SK-N-SH treated with all-trans-retinoic acid at 6 μM for 48 hours (cell line): ENCODE data around the gene NFIX.

Experiments used
- ATAC-seq: fragments of 200-7000 bp; cut with Tn5 transposase; 3 replicates; pipeline ENCODE4 v1.9.1; 2020; ENCODE audit warnings: mild to moderate bottlenecking, moderate library complexity
- ARNTL ChIP-seq: fragments of 450-650 bp; formaldehyde crosslinking; IDR thresholded peaks from 2 replicates; pipeline ENCODE4 v1.5.0; 2020; ENCODE audit warnings: low read depth, mild to moderate bottlenecking, moderate library complexity, borderline replicate concordance
- BACH2 ChIP-seq: fragments of 250-450 bp; sonication (Bioruptor Pico); IDR thresholded peaks from 2 replicates; pipeline ENCODE4 v1.9.0; 2021; ENCODE audit warnings: mild to moderate bottlenecking, borderline replicate concordance
- CSDC2 ChIP-seq: fragments of 250-450 bp; sonication (Bioruptor Pico); IDR thresholded peaks from 2 replicates; pipeline ENCODE4 v1.5.0; 2020; ENCODE audit warnings: mild to moderate bottlenecking, moderate library complexity
- ESRRG ChIP-seq: fragments of 250-450 bp; sonication (Bioruptor Pico); IDR thresholded peaks from 2 replicates; pipeline ENCODE4 v1.6.1; 2021; ENCODE audit warnings: mild to moderate bottlenecking
- GLIS3 ChIP-seq: fragments of 250-450 bp; sonication (Bioruptor Pico); IDR thresholded peaks from 2 replicates; pipeline ENCODE4 v1.5.0; 2020; ENCODE audit warnings: mild to moderate bottlenecking, moderate library complexity
- ISL1 ChIP-seq: fragments of 250-450 bp; sonication (Bioruptor Pico); IDR thresholded peaks from 2 replicates; pipeline ENCODE4 v2.1.2; 2022; ENCODE audit warnings: mild to moderate bottlenecking, moderate library complexity
- OSR1 ChIP-seq: fragments of 250-450 bp; sonication (Bioruptor Pico); IDR thresholded peaks from 2 replicates; pipeline ENCODE4 v1.8.0; 2022; ENCODE audit warnings: moderate library complexity, mild to moderate bottlenecking, inconsistent platforms
- PPARA ChIP-seq: fragments of 250-450 bp; sonication (Bioruptor Pico); IDR thresholded peaks from 2 replicates; pipeline ENCODE4 v1.5.0; 2020; ENCODE audit warnings: mild to moderate bottlenecking, borderline replicate concordance
- RARB ChIP-seq: fragments of 250-450 bp; sonication (Bioruptor Pico); IDR thresholded peaks from 2 replicates; pipeline ENCODE4 v1.8.0; 2021; ENCODE audit warnings: mild to moderate bottlenecking, moderate library complexity
- SNAI2 ChIP-seq: fragments of 250-450 bp; sonication (Bioruptor Pico); IDR thresholded peaks from 2 replicates; pipeline ENCODE4 v1.5.0; 2020; ENCODE audit warnings: mild to moderate bottlenecking, moderate library complexity
- TCF4 ChIP-seq: fragments of 250-450 bp; sonication (Bioruptor Pico); IDR thresholded peaks from 2 replicates; pipeline ENCODE4 v1.8.0; 2021; ENCODE audit warnings: mild to moderate bottlenecking, moderate library complexity, borderline replicate concordance
- TOX ChIP-seq: fragments of 250-450 bp; sonication (Bioruptor Pico); IDR thresholded peaks from 2 replicates; pipeline ENCODE4 v1.8.0; 2021; ENCODE audit warnings: mild to moderate bottlenecking, moderate library complexity, borderline replicate concordance
- ZFP3 ChIP-seq: fragments of 250-450 bp; sonication (Bioruptor Pico); IDR thresholded peaks from 2 replicates; pipeline ENCODE4 v1.5.0; 2020; ENCODE audit warnings: mild to moderate bottlenecking, moderate library complexity
- ZFP30 ChIP-seq: fragments of 450-650 bp; formaldehyde crosslinking; IDR thresholded peaks from 2 replicates; pipeline ENCODE4 v1.5.0; 2022; ENCODE audit warnings: mild to moderate bottlenecking, moderate library complexity
- ZNF565 ChIP-seq: fragments of 450-650 bp; formaldehyde crosslinking; conservative IDR thresholded peaks from 2 replicates; pipeline ENCODE4 v1.5.0; 2020; ENCODE audit warnings: low read depth, mild to moderate bottlenecking, moderate library complexity
- ZNF70 ChIP-seq: fragments of 450-650 bp; formaldehyde crosslinking; IDR thresholded peaks from 2 replicates; pipeline ENCODE4 v1.5.0; 2020; ENCODE audit warnings: mild to moderate bottlenecking, moderate library complexity
- ZNF8 ChIP-seq: fragments of 450-650 bp; formaldehyde crosslinking; IDR thresholded peaks from 2 replicates; pipeline ENCODE4 v1.5.0; 2020; ENCODE audit warnings: mild to moderate bottlenecking, moderate library complexity
- TF ChIP-seq, protein P1 (sequence below): fragments of 250-450 bp; sonication (Bioruptor Pico); IDR thresholded peaks from 2 replicates; pipeline ENCODE4 v1.5.1; 2021; ENCODE audit warnings: mild to moderate bottlenecking, moderate library complexity
- TF ChIP-seq, protein P2 (sequence below): fragments of 250-450 bp; sonication (Bioruptor Pico); IDR thresholded peaks from 2 replicates; pipeline ENCODE4 v1.5.1; 2020; ENCODE audit warnings: low read depth, mild to moderate bottlenecking, moderate library complexity
- TF ChIP-seq, protein P3 (sequence below): fragments of 250-450 bp; sonication (Bioruptor Pico); IDR thresholded peaks from 2 replicates; pipeline ENCODE4 v1.8.0; 2021; ENCODE audit warnings: low read depth, mild to moderate bottlenecking, moderate library complexity, borderline replicate concordance

Gene NFIX

DNA sequence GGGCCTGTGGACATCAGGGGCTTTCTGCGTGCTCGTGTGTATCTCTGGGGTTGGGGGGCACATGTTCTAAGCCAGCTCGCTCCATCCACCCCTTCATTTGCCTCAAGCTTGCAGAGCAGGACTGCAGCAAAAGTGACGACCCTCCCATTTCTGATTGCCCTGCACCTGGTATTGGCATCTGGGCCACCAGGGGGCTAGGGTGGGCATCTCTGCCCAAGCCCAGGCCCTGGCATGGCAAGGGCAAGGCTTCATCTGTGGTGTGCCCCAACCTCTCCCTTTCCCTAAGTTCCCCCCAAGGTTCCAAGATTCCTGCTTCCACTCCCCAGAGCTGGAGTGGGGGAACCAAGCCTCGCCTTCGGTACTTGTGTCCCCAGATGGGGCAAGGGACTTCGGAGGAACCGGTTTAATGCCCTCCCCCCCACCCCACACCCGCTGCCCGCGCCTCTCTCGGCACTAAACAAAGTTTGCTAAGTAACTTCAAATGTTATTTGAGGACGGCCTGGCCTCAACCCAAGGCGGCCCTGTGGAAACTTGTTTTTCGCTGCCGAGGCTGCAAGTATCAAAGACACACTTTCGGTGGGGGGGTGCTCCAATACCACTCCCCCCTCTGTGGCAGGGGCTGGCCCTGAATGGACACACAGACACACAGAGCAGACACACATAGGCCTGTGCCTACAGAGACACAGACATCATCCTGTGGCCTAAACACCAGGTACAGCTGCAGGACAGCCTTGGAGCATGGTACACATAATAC lies 12.2 kb downstream of the NFIX start:
- no peak for ATAC-seq
- TF ChIP-seq CSDC2 (CRISPR knock-in tag): no peak
- no peak for TF ChIP-seq GLIS3 (CRISPR knock-in tag)
- no peak for TF ChIP-seq BACH2 (CRISPR knock-in tag)
- no peak for TF ChIP-seq OSR1 (CRISPR knock-in tag)
- TF ChIP-seq TOX (CRISPR knock-in tag): no peak
- no peak for TF ChIP-seq ZFP3
- TF ChIP-seq ZNF8 (CRISPR knock-in tag): no peak
- TF ChIP-seq TCF4 (CRISPR knock-in tag): no peak
- TF ChIP-seq PPARA: no peak
- TF ChIP-seq SNAI2 (CRISPR knock-in tag): no peak
- TF ChIP-seq, protein P1, sequence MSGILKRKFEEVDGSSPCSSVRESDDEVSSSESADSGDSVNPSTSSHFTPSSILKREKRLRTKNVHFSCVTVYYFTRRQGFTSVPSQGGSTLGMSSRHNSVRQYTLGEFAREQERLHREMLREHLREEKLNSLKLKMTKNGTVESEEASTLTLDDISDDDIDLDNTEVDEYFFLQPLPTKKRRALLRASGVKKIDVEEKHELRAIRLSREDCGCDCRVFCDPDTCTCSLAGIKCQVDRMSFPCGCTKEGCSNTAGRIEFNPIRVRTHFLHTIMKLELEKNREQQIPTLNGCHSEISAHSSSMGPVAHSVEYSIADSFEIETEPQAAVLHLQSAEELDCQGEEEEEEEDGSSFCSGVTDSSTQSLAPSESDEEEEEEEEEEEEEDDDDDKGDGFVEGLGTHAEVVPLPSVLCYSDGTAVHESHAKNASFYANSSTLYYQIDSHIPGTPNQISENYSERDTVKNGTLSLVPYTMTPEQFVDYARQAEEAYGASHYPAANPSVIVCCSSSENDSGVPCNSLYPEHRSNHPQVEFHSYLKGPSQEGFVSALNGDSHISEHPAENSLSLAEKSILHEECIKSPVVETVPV: no peak
- no peak for TF ChIP-seq ZFP30 (CRISPR knock-in tag)
- TF ChIP-seq, all 23 proteins: peak for 0

DNA sequence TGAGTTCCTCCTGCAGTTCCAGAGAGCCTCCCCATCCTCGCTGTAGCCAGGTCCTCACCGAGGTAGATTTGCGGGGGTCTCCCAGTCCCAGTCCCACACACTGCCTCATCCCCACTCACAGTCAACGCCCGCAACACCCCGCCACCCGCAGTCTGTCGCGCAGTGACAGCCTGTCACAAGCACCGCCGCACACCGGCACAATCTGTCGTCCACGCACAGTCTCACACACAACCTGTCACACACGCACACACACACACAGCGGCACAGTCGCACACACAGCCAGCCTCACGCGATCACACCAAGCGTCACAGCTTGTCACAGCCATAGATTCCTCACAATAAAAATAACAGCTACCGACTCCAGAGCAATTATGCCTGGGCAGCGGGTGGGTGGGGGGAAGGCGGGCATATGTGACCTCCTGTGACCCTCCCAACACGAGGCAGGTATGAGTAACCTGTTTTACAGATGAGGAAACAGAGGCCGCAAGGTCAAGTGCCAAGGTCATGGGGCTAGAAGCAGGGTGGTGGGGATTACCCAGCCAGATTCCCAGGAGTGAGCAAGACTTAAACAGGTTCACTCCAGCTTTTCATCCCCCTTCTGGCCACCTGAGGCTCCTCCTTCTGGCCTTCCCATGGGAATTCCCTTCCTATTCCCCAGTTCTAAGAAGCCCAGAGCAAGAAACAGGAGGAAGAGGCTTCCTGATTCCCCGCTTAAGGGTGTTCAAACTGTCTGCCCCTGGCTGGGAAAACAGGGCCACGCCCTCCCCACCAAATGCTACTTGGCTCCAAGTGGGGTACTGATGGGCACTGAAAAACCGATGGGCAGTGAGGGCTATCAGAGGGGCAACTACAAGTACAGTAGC lies 13.9 kb downstream of the NFIX start:
- TF ChIP-seq, protein P2, sequence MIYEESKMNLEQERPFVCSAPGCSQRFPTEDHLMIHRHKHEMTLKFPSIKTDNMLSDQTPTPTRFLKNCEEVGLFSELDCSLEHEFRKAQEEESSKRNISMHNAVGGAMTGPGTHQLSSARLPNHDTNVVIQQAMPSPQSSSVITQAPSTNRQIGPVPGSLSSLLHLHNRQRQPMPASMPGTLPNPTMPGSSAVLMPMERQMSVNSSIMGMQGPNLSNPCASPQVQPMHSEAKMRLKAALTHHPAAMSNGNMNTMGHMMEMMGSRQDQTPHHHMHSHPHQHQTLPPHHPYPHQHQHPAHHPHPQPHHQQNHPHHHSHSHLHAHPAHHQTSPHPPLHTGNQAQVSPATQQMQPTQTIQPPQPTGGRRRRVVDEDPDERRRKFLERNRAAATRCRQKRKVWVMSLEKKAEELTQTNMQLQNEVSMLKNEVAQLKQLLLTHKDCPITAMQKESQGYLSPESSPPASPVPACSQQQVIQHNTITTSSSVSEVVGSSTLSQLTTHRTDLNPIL (CRISPR knock-in tag): no peak
- no peak for TF ChIP-seq PPARA
- TF ChIP-seq TCF4 (CRISPR knock-in tag): no peak
- no peak for TF ChIP-seq ARNTL (CRISPR knock-in tag)
- TF ChIP-seq RARB (CRISPR knock-in tag): no peak
- no peak for TF ChIP-seq ESRRG (CRISPR knock-in tag)
- TF ChIP-seq ZNF565: no peak
- TF ChIP-seq GLIS3 (CRISPR knock-in tag): no peak
- no peak for TF ChIP-seq TOX (CRISPR knock-in tag)
- no peak for TF ChIP-seq BACH2 (CRISPR knock-in tag)
- TF ChIP-seq OSR1 (CRISPR knock-in tag): no peak
- TF ChIP-seq ZNF70 (CRISPR knock-in tag): no peak
- TF ChIP-seq, protein P3, sequence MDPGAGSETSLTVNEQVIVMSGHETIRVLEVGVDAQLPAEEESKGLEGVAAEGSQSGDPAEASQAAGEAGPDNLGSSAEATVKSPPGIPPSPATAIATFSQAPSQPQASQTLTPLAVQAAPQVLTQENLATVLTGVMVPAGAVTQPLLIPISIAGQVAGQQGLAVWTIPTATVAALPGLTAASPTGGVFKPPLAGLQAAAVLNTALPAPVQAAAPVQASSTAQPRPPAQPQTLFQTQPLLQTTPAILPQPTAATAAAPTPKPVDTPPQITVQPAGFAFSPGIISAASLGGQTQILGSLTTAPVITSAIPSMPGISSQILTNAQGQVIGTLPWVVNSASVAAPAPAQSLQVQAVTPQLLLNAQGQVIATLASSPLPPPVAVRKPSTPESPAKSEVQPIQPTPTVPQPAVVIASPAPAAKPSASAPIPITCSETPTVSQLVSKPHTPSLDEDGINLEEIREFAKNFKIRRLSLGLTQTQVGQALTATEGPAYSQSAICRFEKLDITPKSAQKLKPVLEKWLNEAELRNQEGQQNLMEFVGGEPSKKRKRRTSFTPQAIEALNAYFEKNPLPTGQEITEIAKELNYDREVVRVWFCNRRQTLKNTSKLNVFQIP (CRISPR knock-in tag): no peak
- TF ChIP-seq, protein P1: no peak
- no peak for ATAC-seq

DNA sequence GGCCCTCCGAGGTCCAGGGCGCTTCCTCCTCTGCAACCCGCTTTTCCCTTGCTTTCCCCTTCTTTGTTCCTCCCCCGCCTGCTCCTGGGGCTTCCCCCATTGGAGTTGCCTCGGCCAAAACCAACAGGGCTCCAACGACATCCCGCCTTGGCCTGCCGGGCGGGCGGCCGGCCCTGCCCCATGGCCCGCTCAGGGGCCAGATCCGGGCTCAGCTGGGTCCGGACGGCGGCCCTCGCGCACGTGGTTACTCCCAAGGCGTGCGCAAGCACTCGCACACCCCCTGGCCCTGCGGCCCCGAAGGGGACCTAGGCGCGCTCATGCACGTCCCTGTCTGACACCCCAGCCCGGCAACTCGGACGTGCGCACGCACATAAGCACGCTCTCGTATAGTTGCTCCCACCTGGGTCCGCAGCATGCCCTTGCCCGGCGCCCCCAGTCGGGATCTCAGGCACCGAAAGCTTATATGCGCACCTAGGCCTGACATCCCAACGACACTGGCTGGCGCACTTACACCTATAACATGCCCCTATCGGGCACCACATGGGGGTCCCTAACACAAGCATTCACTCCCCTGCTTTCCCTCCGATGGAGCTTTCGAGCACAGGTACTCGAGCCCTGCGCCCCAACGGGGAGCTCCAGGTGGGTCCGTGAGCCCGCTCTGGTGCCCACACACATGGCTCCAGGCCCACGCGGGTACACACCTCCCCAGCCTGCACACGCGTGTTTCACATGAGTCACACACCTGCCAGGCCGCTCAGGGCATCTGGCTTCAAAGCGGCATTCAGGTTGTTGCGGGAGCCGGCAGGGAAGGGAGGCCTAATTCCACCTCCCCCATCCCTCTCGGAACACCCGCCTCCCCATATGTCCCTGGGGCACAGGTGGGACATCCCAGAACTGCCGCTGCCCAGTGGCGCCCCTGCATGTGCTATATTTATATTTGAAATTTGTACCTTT lies 15.0 kb downstream of the NFIX start:
- no peak for ATAC-seq
- TF ChIP-seq ZNF8 (CRISPR knock-in tag) (no peak), OSR1 (CRISPR knock-in tag) (no peak), ARNTL (CRISPR knock-in tag) (no peak), ISL1 (CRISPR knock-in tag) (no peak), TCF4 (CRISPR knock-in tag) (no peak), TOX (CRISPR knock-in tag) (no peak)
- TF ChIP-seq, protein P2 (CRISPR knock-in tag): no peak
